H1 (cell line): ENCODE data around the gene TLR9. TPM values are rescaled to one million over a fixed set of nuclear protein-coding genes. Genes with fewer than 3 reads are reported as not detected.

ENCODE experiments used
- EZH2 ChIP-seq: fragments of 200-600 bp; sonication (generic); IDR thresholded peaks from 2 replicates; pipeline ENCODE4 v1.7.1; 2012; ENCODE audit warnings: low read depth, mild to moderate bottlenecking, moderate library complexity, low read length, inconsistent platforms; ENCODE audit not compliant: severe bottlenecking
- GTF2F1 ChIP-seq: IDR thresholded peaks from 2 replicates; pipeline ENCODE4 v1.6.1; 2012; ENCODE audit warnings: low read depth, low read length, improper control_type of control experiment, borderline replicate concordance
- polyA plus RNA-seq, 7 experiments: library from polyadenylated mRNA; depleted of rRNA in 3 of 7; stranded (reverse) in 5 of 7; unstranded in 2 of 7; fragments of >200 nt in 5 of 7; fragments of 200-250 nt in 2 of 7; gene quantifications; 1 replicate in 5 of 7; 2 replicates in 1 of 7; 4 replicates in 1 of 7; pipeline versions ENCODE4 v1.2.1 to v1.2.3, GENCODE V29; 2011 to 2013; ENCODE audit warnings: missing spikeins in 2 of 7, mixed read lengths in 2 of 7
- total RNA-seq: library from RNA; stranded (reverse); fragmentation: NEBNext Ultra II Directional; extraction: Animal tissue kit (Norgen Biotek cat#: 25700); gene quantifications from 2 replicates; pipeline ENCODE4 v1.2.1, GENCODE V29; 2021

TLR9 gene
- total and polyA plus RNA-seq, 2 of the 8 experiments (the other 6 are each of a cell fraction or from before 2014, with no cell fraction given), result 0.05 TPM; not detected in 1

- TF ChIP-seq GTF2F1 (no peak), EZH2 (no peak)
- TF ChIP-seq, all 59 proteins: peak for 0
These were observed 42.8 kb downstream of the TLR9 start (continued) for GRCh38 chr3:52182691-52183090.
